Breast epithelium (tissue), 4 donors: ENCODE results near the gene CPA2. TPM values are rescaled to one million over a fixed set of nuclear protein-coding genes. Genes with fewer than 3 reads are reported as not detected.
"Not testable (repeated sequence)": the region's sequence is repeated elsewhere in the genome, so short reads cannot be mapped to it uniquely, and the experiment has no call there.

ENCODE experiments used
- DNase-seq, 2 donors: peaks; one replicate each; pipeline ENCODE4 v3.0.0-alpha.2; 2019; ENCODE audit warnings: low spot score in 2 of 2
- H3K27ac ChIP-seq, 2 donors: fragments of 200-600 bp; sonication (generic) in 1 of 2; one replicate each; pipeline ENCODE4 v1.5.1; 2016 to 2019; ENCODE audit warnings: mild to moderate bottlenecking in 1 of 2
- H3K27me3 ChIP-seq, 2 donors: fragments of 200-600 bp; sonication (generic) in 1 of 2; one replicate each; pipeline versions ENCODE4 v1.5.1 to v1.6.0; 2017 to 2019; ENCODE audit warnings: control low read depth in 1 of 2, mild to moderate bottlenecking in 1 of 2
- H3K36me3 ChIP-seq: fragments of 200-600 bp; one replicate; pipeline ENCODE4 v1.5.1; 2019
- H3K4me1 ChIP-seq, 2 donors: fragments of 200-600 bp; sonication (generic); one replicate each; pipeline ENCODE4 v1.5.1; 2016 to 2019; ENCODE audit warnings: control low read depth in 1 of 2
- H3K4me3 ChIP-seq, 3 donors: fragments of 200-600 bp; sonication (generic); 1 replicate in 2 of 3; 2 replicates in 1 of 3; pipeline ENCODE4 v1.5.1; 2016 to 2019; ENCODE audit warnings: mild to moderate bottlenecking in 3 of 3, moderate library complexity in 2 of 3
- H3K9me3 ChIP-seq, 2 donors: fragments of 200-600 bp; sonication (generic) in 1 of 2; one replicate each; pipeline ENCODE4 v1.5.1; 2016 to 2019; ENCODE audit warnings: control low read depth in 1 of 2
- CTCF ChIP-seq, 3 donors: fragments of 450-650 bp; IDR thresholded peaks; one replicate each; pipeline ENCODE4 v1.5.1; 2016 to 2017; ENCODE audit warnings: antibody characterized with exemption in 3 of 3, mild to moderate bottlenecking in 3 of 3, moderate library complexity in 3 of 3
- POLR2A ChIP-seq: fragments of 450-650 bp; IDR thresholded peaks from one replicate; pipeline ENCODE4 v1.6.1; 2016; ENCODE audit warnings: antibody characterized with exemption, mild to moderate bottlenecking, moderate library complexity
- POLR2AphosphoS5 ChIP-seq, 3 donors: sonication (generic); formaldehyde crosslinking; IDR thresholded peaks; one replicate each; pipeline ENCODE4 v1.6.1; 2017; ENCODE audit warnings: antibody characterized with exemption in 3 of 3
- intact Hi-C: fragments of 100-400 bp; cut with DNase I; formaldehyde crosslinking; loops from one replicate; pipeline ENCODE4 v1.15.1; 2023; ENCODE audit warnings: low total_unique reads
- total RNA-seq, 3 donors: library from RNA; depleted of rRNA; stranded (reverse); fragments of >200 nt; gene quantifications; one replicate each; pipeline ENCODE4 v1.1.0, GENCODE V29; 2016

CPA2 gene
- total RNA-seq, 3 donors from 2014 or later: not detected

GRCh38 chr7:130249626-130250025, 17.0 kb upstream of the CPA2 start:
- DNase-seq, H3K4me1 ChIP-seq, H3K36me3 ChIP-seq, H3K27ac ChIP-seq, H3K4me3 ChIP-seq, intact Hi-C loops, H3K27me3 ChIP-seq: not testable (repeated sequence)
- H3K9me3 ChIP-seq: peaks cover 0 to 20% of the 10 kb centered on the region in 2 donors

GRCh38 chr7:130254555-130254954, 12.1 kb upstream of the CPA2 start:
- intact Hi-C loops: no loop called here
- no peak for TF ChIP-seq POLR2AphosphoS5 (IDR thresholded peaks at IDR 0.05)
- TF ChIP-seq CTCF (IDR thresholded peaks at IDR 0.05): no peak
- no peak for TF ChIP-seq POLR2A
- peaks cover 24 to 61% of the 10 kb centered on the region in 2 donors for H3K9me3 ChIP-seq
- H3K27me3 ChIP-seq: no peaks in the 10 kb centered on the region
- H3K4me3 ChIP-seq: no peak overlapping the region
- H3K4me1 ChIP-seq: no peaks in the 10 kb centered on the region
- no peak for DNase-seq
- H3K36me3 ChIP-seq: no peaks in the 10 kb centered on the region
- H3K27ac ChIP-seq: no peak overlapping the region

- H3K27me3 ChIP-seq: no peaks in the 10 kb centered on the region
- H3K4me1 ChIP-seq: no peaks in the 10 kb centered on the region
- peaks cover 27 to 82% of the 10 kb centered on the region in 2 donors for H3K9me3 ChIP-seq
- H3K27ac ChIP-seq: no peak overlapping the region
- H3K36me3 ChIP-seq: no peaks in the 10 kb centered on the region
- no peak for TF ChIP-seq POLR2AphosphoS5 (IDR thresholded peaks at IDR 0.05)
- no peak for TF ChIP-seq POLR2A
- TF ChIP-seq CTCF (IDR thresholded peaks at IDR 0.05): no peak
- H3K4me3 ChIP-seq: no peak overlapping the region
- intact Hi-C loops: no loop called here
- DNase-seq: no peak
Measured at GRCh38 chr7:130256704-130257103, 10.0 kb upstream of the CPA2 start.

- no peak overlapping the region for H3K27ac ChIP-seq
- H3K9me3 ChIP-seq: peaks cover 27 to 72% of the 10 kb centered on the region in 2 donors
- H3K27me3 ChIP-seq: no peaks in the 10 kb centered on the region
- no peak overlapping the region for H3K4me3 ChIP-seq
- no peaks in the 10 kb centered on the region for H3K4me1 ChIP-seq
- H3K36me3 ChIP-seq: no peaks in the 10 kb centered on the region
- DNase-seq: no peak
- intact Hi-C loops: no loop called here
- TF ChIP-seq POLR2A (no peak), CTCF (IDR thresholded peaks at IDR 0.05) (no peak), POLR2AphosphoS5 (IDR thresholded peaks at IDR 0.05) (no peak)
Measured at GRCh38 chr7:130258494-130259078, 8.1 kb upstream of the CPA2 start.

- peaks cover 14 to 41% of the 10 kb centered on the region in 2 donors for H3K9me3 ChIP-seq
- H3K27ac ChIP-seq: no peak overlapping the region
- no peak for DNase-seq
- H3K27me3 ChIP-seq: no peaks in the 10 kb centered on the region
- TF ChIP-seq POLR2A: no peak
- no peak for TF ChIP-seq POLR2AphosphoS5 (IDR thresholded peaks at IDR 0.05)
- TF ChIP-seq CTCF (IDR thresholded peaks at IDR 0.05): no peak
- intact Hi-C loops: no loop called here
- H3K4me1 ChIP-seq: no peaks in the 10 kb centered on the region
- no peaks in the 10 kb centered on the region for H3K36me3 ChIP-seq
- no peak overlapping the region for H3K4me3 ChIP-seq
Measured at GRCh38 chr7:130262448-130262847, 4.2 kb upstream of the CPA2 start.

GRCh38 chr7:130263130-130263529, 3.5 kb upstream of the CPA2 start:
- no peaks in the 10 kb centered on the region for H3K36me3 ChIP-seq
- intact Hi-C loops: no loop called here
- H3K9me3 ChIP-seq: peaks cover 7 to 35% of the 10 kb centered on the region in 2 donors
- no peak for DNase-seq
- no peaks in the 10 kb centered on the region for H3K4me1 ChIP-seq
- TF ChIP-seq POLR2A (no peak), POLR2AphosphoS5 (IDR thresholded peaks at IDR 0.05) (no peak), CTCF (IDR thresholded peaks at IDR 0.05) (no peak)
- no peaks in the 10 kb centered on the region for H3K27me3 ChIP-seq
- H3K27ac ChIP-seq: no peak overlapping the region
- H3K4me3 ChIP-seq: no peak overlapping the region
